ENCODE data around the gene CDH13. TPM values are rescaled to one million over a fixed set of nuclear protein-coding genes. Genes with fewer than 3 reads are reported as not detected.

Gene CDH13
- total and polyA plus RNA-seq, 9 of the 15 experiments (the other 6 are each of a cell fraction or from before 2014, with no cell fraction given), result 0.03 TPM; not detected in 8

DNA sequence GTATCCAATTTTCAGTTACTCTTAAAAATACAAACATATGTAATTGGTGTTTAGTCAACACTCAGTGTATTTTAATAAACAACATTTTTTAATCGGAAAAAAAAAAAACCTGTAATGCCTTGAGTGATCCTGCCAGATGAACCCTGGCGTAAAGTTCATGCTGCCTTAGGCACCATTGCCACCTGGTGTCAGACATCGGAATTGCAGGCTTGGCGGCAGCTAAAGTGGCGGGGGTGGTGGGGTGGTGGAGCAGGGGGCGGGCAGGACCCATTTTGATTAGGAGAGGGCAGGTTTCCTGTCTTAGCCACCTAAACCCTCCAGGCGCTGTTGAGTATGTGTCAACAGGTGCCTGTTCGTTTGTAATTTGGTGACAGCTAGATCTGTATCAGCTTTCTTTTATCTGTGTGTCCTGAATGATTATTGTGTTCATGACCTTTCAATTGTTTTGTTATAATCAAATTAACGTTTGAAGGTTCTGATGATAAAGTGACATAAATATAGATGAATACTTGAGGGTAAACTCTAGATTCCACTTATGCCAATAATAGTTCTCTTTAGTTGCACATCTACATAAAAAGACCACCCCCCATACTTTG is 588.7 kb downstream of the CDH13 start:
- Histone ChIP-seq H3K4me2 (ENCODE audit: insufficient read depth, low read length) (no peak overlapping the region), H3K9me1 (ENCODE audit: control insufficient read depth, insufficient read depth, low read length) (no peaks in the 10 kb centered on the region), H3K27me3 (ENCODE audit: control insufficient read depth in 2 of 2, insufficient read depth in 2 of 2, low read length in 2 of 2) (no peaks in the 10 kb centered on the region), H3K36me3 (ENCODE audit: control insufficient read depth, insufficient read depth, low read length) (no peaks in the 10 kb centered on the region), H3K9ac (ENCODE audit: insufficient read depth in 1 of 2, low read depth in 2 of 2, low read length in 2 of 2) (no peak overlapping the region), H3K9me3 (replicated peaks; ENCODE audit: control insufficient read depth, insufficient read depth, low read depth, low read length) (no peaks in the 10 kb centered on the region), H3K79me2 (ENCODE audit: control insufficient read depth, insufficient read depth, low read length) (no peaks in the 10 kb centered on the region), H3K4me1 (replicated peaks in 1 of 2; ENCODE audit: control insufficient read depth in 2 of 2, insufficient read depth in 2 of 2, low read length in 2 of 2) (no peaks in the 10 kb centered on the region), H3K4me3 (no peak overlapping the region), H4K20me1 (replicated peaks; ENCODE audit: control insufficient read depth, insufficient read depth, low read length) (no peaks in the 10 kb centered on the region), H3K27ac (ENCODE audit: extremely low read depth, low read depth, low read length) (no peak overlapping the region), H2AFZ (ENCODE audit: low read depth, low read length) (no peak overlapping the region)
- ChIA-PET CTCF (ENCODE audit: low intra/inter-chr PET ratio) (interaction anchor here (0.6 kb wide), 1 partner anchor 641 kb away, joined by 3 read pairs; no protein-coding TSS in a partner anchor), POLR2A (no interaction called here)
- ATAC-seq, result peak; percentile 83
- no TSS peak for BruUV-seq (replicated peaks)
- TF ChIP-seq, protein P1, sequence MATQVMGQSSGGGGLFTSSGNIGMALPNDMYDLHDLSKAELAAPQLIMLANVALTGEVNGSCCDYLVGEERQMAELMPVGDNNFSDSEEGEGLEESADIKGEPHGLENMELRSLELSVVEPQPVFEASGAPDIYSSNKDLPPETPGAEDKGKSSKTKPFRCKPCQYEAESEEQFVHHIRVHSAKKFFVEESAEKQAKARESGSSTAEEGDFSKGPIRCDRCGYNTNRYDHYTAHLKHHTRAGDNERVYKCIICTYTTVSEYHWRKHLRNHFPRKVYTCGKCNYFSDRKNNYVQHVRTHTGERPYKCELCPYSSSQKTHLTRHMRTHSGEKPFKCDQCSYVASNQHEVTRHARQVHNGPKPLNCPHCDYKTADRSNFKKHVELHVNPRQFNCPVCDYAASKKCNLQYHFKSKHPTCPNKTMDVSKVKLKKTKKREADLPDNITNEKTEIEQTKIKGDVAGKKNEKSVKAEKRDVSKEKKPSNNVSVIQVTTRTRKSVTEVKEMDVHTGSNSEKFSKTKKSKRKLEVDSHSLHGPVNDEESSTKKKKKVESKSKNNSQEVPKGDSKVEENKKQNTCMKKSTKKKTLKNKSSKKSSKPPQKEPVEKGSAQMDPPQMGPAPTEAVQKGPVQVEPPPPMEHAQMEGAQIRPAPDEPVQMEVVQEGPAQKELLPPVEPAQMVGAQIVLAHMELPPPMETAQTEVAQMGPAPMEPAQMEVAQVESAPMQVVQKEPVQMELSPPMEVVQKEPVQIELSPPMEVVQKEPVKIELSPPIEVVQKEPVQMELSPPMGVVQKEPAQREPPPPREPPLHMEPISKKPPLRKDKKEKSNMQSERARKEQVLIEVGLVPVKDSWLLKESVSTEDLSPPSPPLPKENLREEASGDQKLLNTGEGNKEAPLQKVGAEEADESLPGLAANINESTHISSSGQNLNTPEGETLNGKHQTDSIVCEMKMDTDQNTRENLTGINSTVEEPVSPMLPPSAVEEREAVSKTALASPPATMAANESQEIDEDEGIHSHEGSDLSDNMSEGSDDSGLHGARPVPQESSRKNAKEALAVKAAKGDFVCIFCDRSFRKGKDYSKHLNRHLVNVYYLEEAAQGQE (IDR thresholded peaks at IDR 0.05; ENCODE audit: borderline replicate concordance), result peak; percentile 62; the same call in 1 of the 2 replicates
- TF ChIP-seq, protein P1 (CRISPR knock-in tag; IDR thresholded peaks at IDR 0.05; ENCODE audit: low read depth), result no peak
- TF ChIP-seq KLF16 (IDR thresholded peaks at IDR 0.05) (0 out of 2 replicates have a peak, but pooled peaks have one; percentile 15), BRCA1 (IDR thresholded peaks at IDR 0.05) (no peak), BRCA1 (CRISPR knock-in tag; IDR thresholded peaks at IDR 0.05) (no peak), FOS (IDR thresholded peaks at IDR 0.05; ENCODE audit: extremely low read depth, insufficient read length) (no peak), SMC3 (conservative IDR thresholded peaks at IDR 0.05; ENCODE audit: insufficient read depth, low read depth, low read length) (peak; percentile 69), RAD21 (CRISPR knock-in tag; conservative IDR thresholded peaks at IDR 0.05 in 1 of 2, IDR thresholded peaks at IDR 0.05 in 1 of 2) (peak in 1 of 2 experiments; percentile 53; a peak in 2 of 4 replicates)
- TF ChIP-seq, protein P2, sequence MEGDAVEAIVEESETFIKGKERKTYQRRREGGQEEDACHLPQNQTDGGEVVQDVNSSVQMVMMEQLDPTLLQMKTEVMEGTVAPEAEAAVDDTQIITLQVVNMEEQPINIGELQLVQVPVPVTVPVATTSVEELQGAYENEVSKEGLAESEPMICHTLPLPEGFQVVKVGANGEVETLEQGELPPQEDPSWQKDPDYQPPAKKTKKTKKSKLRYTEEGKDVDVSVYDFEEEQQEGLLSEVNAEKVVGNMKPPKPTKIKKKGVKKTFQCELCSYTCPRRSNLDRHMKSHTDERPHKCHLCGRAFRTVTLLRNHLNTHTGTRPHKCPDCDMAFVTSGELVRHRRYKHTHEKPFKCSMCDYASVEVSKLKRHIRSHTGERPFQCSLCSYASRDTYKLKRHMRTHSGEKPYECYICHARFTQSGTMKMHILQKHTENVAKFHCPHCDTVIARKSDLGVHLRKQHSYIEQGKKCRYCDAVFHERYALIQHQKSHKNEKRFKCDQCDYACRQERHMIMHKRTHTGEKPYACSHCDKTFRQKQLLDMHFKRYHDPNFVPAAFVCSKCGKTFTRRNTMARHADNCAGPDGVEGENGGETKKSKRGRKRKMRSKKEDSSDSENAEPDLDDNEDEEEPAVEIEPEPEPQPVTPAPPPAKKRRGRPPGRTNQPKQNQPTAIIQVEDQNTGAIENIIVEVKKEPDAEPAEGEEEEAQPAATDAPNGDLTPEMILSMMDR (IDR thresholded peaks at IDR 0.05 in 2 of 3, conservative IDR thresholded peaks at IDR 0.05 in 1 of 3; ENCODE audit: insufficient read depth in 2 of 3, low read depth in 1 of 3, low read length in 3 of 3), result peak; percentile 71 to 83 (median 76)
- in situ Hi-C loops (cut with MboI) (no loop called here), intact Hi-C loops (cut with micrococcal nuclease) (loop anchor here (1.0 to 5.0 kb wide), 2 partner anchors 952 to 1273 kb away; no protein-coding TSS in a partner anchor)
- peak; percentile 59 to 83 (median 76) for DNase-seq (ENCODE audit: extremely low read depth in 1 of 4, low spot score in 3 of 4)
- FAIRE-seq, result peak; percentile 77
- 3% methylated on average over 9 of the region's 9 CpGs for WGBS (ENCODE audit: insufficient coverage, low coverage, missing lambda C conversion rate)

All from K562 (cell line).